Type B pancreatic cell (in vitro differentiated cells): ENCODE measurements around the gene SERPINB5. TPM values are rescaled to one million over a fixed set of nuclear protein-coding genes. Genes with fewer than 3 reads are reported as not detected.

Source experiments
- DNase-seq: peaks from one replicate; pipeline ENCODE4 v3.0.0; 2021; ENCODE audit warnings: mixed read lengths; ENCODE audit not compliant: unreplicated experiment; ENCODE audit errors: extremely low spot score
- H3K27ac Mint-ChIP-seq: 2 replicates; pipeline ENCODE4 v1.8.0; 2021; ENCODE audit warnings: mild to moderate bottlenecking, mixed read lengths
- H3K27me3 Mint-ChIP-seq: 2 replicates; pipeline ENCODE4 v1.8.0; 2021; ENCODE audit warnings: mixed read lengths
- H3K36me3 Mint-ChIP-seq: 2 replicates; pipeline ENCODE4 v1.8.0; 2021; ENCODE audit warnings: mixed read lengths
- H3K4me1 Mint-ChIP-seq: one replicate; pipeline ENCODE4 v1.8.0; 2021; ENCODE audit warnings: mixed read lengths; ENCODE audit not compliant: unreplicated experiment
- H3K4me3 Mint-ChIP-seq: 2 replicates; pipeline ENCODE4 v1.8.0; 2021; ENCODE audit warnings: mild to moderate bottlenecking, mixed read lengths
- H3K9me3 Mint-ChIP-seq: 2 replicates; pipeline ENCODE4 v1.8.0; 2021; ENCODE audit warnings: mixed read lengths
- CTCF ChIP-seq: fragments of 200-600 bp; sonication (generic); conservative IDR thresholded peaks from 2 replicates; pipeline ENCODE4 v1.5.0; 2021; ENCODE audit warnings: antibody characterized with exemption, mild to moderate bottlenecking
- total RNA-seq: library from RNA; stranded (reverse); gene quantifications from 2 replicates; pipeline ENCODE4 v1.2.1, GENCODE V29; 2021; ENCODE audit warnings: low replicate concordance

Gene SERPINB5
- total RNA-seq, 1 donor from 2014 or later = 1.4 TPM

GRCh38 chr18:63552581-63552980, 75.8 kb downstream of the SERPINB5 start:
- no peak for DNase-seq
- H3K27me3 Mint-ChIP-seq = no peaks in the 10 kb centered on the region
- TF ChIP-seq CTCF = no peak
- H3K27ac Mint-ChIP-seq = peak overlapping the region; percentile 78
- no peak overlapping the region for H3K4me3 Mint-ChIP-seq
- no peaks in the 10 kb centered on the region for H3K4me1 Mint-ChIP-seq
- H3K36me3 Mint-ChIP-seq = no peaks in the 10 kb centered on the region
- no peaks in the 10 kb centered on the region for H3K9me3 Mint-ChIP-seq

- no peaks in the 10 kb centered on the region for H3K9me3 Mint-ChIP-seq
- H3K4me1 Mint-ChIP-seq = no peaks in the 10 kb centered on the region
- TF ChIP-seq CTCF = no peak
- peak overlapping the region; percentile 78 for H3K27ac Mint-ChIP-seq
- no peak for DNase-seq
- H3K27me3 Mint-ChIP-seq = no peaks in the 10 kb centered on the region
- H3K4me3 Mint-ChIP-seq = peak overlapping the region; percentile 0
- no peaks in the 10 kb centered on the region for H3K36me3 Mint-ChIP-seq
Measured at GRCh38 chr18:63553081-63553480, 76.3 kb downstream of the SERPINB5 start.

Other genes starting within 250 kb of the SERPINB5 start
- 16.5 and 21.9 TPM in 2 replicates for gene BCL2, start 157.2 kb upstream of the SERPINB5 start, total RNA-seq
- 50.2 and 52.7 TPM in 2 replicates for gene KDSR, start 109.8 kb upstream of the SERPINB5 start, total RNA-seq
- 57.2 and 119 TPM in 2 replicates for gene VPS4B, start 54.5 kb upstream of the SERPINB5 start, total RNA-seq
- gene SERPINB12, start 65.4 kb downstream of the SERPINB5 start, total RNA-seq = 15.5 and 22.3 TPM in 2 replicates
- gene SERPINB13, start 110.4 kb downstream of the SERPINB5 start, total RNA-seq = 3.7 and 5.9 TPM in 2 replicates
- gene SERPINB4, start 167.3 kb downstream of the SERPINB5 start, total RNA-seq = 0.17 TPM in 1 of 2 replicates, not detected in the other
- gene SERPINB3, start 184.9 kb downstream of the SERPINB5 start, total RNA-seq = 0.86 and 0.94 TPM in 2 replicates
- gene SERPINB11, start 226.0 kb downstream of the SERPINB5 start, total RNA-seq = 1.3 and 1.4 TPM in 2 replicates